Measurements from ENCODE around the gene MAP3K4.

MAP3K4 gene

GRCh38 chr6:161107779-161108730 lies 116.5 kb downstream of the MAP3K4 start:
- Histone ChIP-seq H3K4me3 (ENCODE audit: low read depth, low read length) (no peak overlapping the region), H3K27ac (no peak overlapping the region), H3K36me3 (replicated peaks) (peaks cover 20% of the 10 kb centered on the region), H3K27me3 (replicated peaks) (no peaks in the 10 kb centered on the region)
- DNase-seq, result no peak
- in situ Hi-C loops (cut with HindIII; ENCODE audit: low pct_ligation_motif_present, low sequenced_read_pairs), result no loop called here
- no peak for TF ChIP-seq CTCF (IDR thresholded peaks at IDR 0.05; ENCODE audit: low read depth, low read length, missing control alignments)

GRCh38 chr6:161108916-161109315 lies 117.3 kb downstream of the MAP3K4 start:
- H3K27ac ChIP-seq, result no peak overlapping the region
- peaks cover 20% of the 10 kb centered on the region for H3K36me3 ChIP-seq (replicated peaks)
- TF ChIP-seq CTCF (IDR thresholded peaks at IDR 0.05; ENCODE audit: low read depth, low read length, missing control alignments), result no peak
- H3K27me3 ChIP-seq (replicated peaks), result no peaks in the 10 kb centered on the region
- in situ Hi-C loops (cut with HindIII; ENCODE audit: low pct_ligation_motif_present, low sequenced_read_pairs), result no loop called here
- no peak overlapping the region for H3K4me3 ChIP-seq (ENCODE audit: low read depth, low read length)
- DNase-seq, result no peak

GRCh38 chr6:161109366-161109765 lies 117.8 kb downstream of the MAP3K4 start:
- DNase-seq, result no peak
- H3K36me3 ChIP-seq (replicated peaks), result peaks cover 20% of the 10 kb centered on the region
- no peaks in the 10 kb centered on the region for H3K27me3 ChIP-seq (replicated peaks)
- no peak for TF ChIP-seq CTCF (IDR thresholded peaks at IDR 0.05; ENCODE audit: low read depth, low read length, missing control alignments)
- H3K4me3 ChIP-seq (ENCODE audit: low read depth, low read length), result no peak overlapping the region
- H3K27ac ChIP-seq, result no peak overlapping the region
- in situ Hi-C loops (cut with HindIII; ENCODE audit: low pct_ligation_motif_present, low sequenced_read_pairs), result no loop called here

DNA sequence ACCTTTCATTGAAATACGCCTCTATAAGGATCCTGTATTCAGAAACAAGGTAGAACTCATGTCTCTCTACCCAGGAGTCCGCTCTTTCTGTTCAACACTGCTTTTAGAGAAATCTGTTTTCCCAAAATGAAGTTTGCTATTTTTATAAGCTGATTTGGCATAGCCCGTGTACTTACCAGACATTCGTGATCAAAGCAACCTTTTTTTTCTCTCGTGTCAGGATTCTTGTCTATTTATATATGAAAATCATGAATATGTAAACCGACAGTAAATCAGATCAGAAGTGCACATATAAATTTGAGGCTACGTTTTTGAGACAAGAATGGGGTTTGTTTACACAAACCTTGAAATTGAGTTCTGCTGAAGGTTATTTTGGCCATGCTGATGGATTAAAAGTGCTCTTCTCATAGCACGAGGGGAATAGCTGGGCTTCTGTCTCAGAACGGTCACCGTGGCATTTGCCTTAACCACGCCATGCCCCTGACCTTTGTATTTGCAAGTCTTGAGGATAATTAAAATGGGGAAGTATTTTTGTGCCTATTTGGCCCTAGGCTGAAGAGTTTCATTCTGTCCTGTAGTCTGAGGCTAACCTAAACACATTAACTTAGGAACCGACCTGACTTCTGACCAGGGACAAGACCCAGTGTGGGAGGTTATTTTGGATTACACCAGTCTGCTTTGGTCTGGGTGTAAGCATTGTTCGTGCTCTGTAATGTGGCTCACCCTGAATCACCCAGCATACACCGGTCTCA lies 118.6 kb downstream of the MAP3K4 start:
- H3K27ac ChIP-seq, result no peak overlapping the region
- TF ChIP-seq CTCF (IDR thresholded peaks at IDR 0.05; ENCODE audit: low read depth, low read length, missing control alignments), result no peak
- in situ Hi-C loops (cut with HindIII; ENCODE audit: low pct_ligation_motif_present, low sequenced_read_pairs), result no loop called here
- DNase-seq, result no peak
- H3K4me3 ChIP-seq (ENCODE audit: low read depth, low read length), result no peak overlapping the region
- peaks cover 20% of the 10 kb centered on the region for H3K36me3 ChIP-seq (replicated peaks)
- no peaks in the 10 kb centered on the region for H3K27me3 ChIP-seq (replicated peaks)

DNA sequence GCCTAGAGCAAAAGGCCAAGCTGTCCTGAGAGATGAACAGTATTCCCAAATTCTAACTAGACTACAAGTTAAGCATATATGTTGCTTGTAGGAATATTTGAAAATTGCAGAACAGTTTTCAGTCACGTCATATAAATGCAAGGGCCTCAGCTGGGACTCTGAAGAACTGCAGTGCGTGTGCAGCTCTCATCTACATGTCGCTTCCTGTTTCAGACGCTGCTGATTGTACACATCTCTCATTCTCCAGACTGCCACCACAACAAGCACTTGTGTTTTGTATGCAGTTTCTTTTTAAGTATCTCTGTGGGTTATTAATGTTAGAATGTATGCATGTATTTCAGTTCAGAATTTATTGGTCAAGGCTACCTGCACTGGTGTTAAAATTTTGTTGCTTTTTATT lies 119.7 kb downstream of the MAP3K4 start:
- Histone ChIP-seq H3K36me3 (replicated peaks) (peaks cover 20% of the 10 kb centered on the region), H3K27me3 (replicated peaks) (no peaks in the 10 kb centered on the region), H3K27ac (no peak overlapping the region), H3K4me3 (ENCODE audit: low read depth, low read length) (no peak overlapping the region)
- in situ Hi-C loops (cut with HindIII; ENCODE audit: low pct_ligation_motif_present, low sequenced_read_pairs), result no loop called here
- TF ChIP-seq CTCF (IDR thresholded peaks at IDR 0.05; ENCODE audit: low read depth, low read length, missing control alignments), result no peak
- no peak for DNase-seq

Data from brain microvascular endothelial cell (primary cell).